ENCODE data around the gene FGFR2.
"Not testable (repeated sequence)": the region's sequence is repeated elsewhere in the genome, so short reads cannot be mapped to it uniquely, and the experiment has no call there.

The FGFR2 gene

GRCh38 chr10:121525251-121526134 is 72.8 kb downstream of the FGFR2 start:
- Mint-ChIP-seq H3K36me3 (ENCODE audit: low read depth) (peaks cover 28% of the 10 kb centered on the region), H3K27ac (peak overlapping the region; percentile 99), H3K4me1 (peaks cover 88% of the 10 kb centered on the region), H3K4me3 (peak overlapping the region; percentile 69), H3K9me3 (peaks cover 4% of the 10 kb centered on the region), H3K27me3 (ENCODE audit: low read depth, poor library complexity) (no peaks in the 10 kb centered on the region)
- TF ChIP-seq CTCF (IDR thresholded peaks at IDR 0.05), result no peak
- peak; percentile 43 for DNase-seq

- H3K27ac Mint-ChIP-seq, result peak overlapping the region; percentile 98
- no peak for TF ChIP-seq CTCF (IDR thresholded peaks at IDR 0.05)
- H3K4me3 Mint-ChIP-seq, result peak overlapping the region; percentile 69
- H3K4me1 Mint-ChIP-seq, result peaks cover 90% of the 10 kb centered on the region
- H3K36me3 Mint-ChIP-seq (ENCODE audit: low read depth), result peaks cover 30% of the 10 kb centered on the region
- peaks cover 4% of the 10 kb centered on the region for H3K9me3 Mint-ChIP-seq
- no peaks in the 10 kb centered on the region for H3K27me3 Mint-ChIP-seq (ENCODE audit: low read depth, poor library complexity)
- no peak for DNase-seq
Measured at GRCh38 chr10:121524157-121524817, 74.0 kb downstream of the FGFR2 start.

GRCh38 chr10:121522831-121523230 is 75.4 kb downstream of the FGFR2 start:
- H3K36me3 Mint-ChIP-seq (ENCODE audit: low read depth), result peaks cover 45% of the 10 kb centered on the region
- H3K4me3 Mint-ChIP-seq, result no peak overlapping the region
- TF ChIP-seq CTCF (IDR thresholded peaks at IDR 0.05), result no peak
- H3K27me3 Mint-ChIP-seq (ENCODE audit: low read depth, poor library complexity), result no peaks in the 10 kb centered on the region
- H3K4me1 Mint-ChIP-seq, result peaks cover 90% of the 10 kb centered on the region
- no peak for DNase-seq
- H3K9me3 Mint-ChIP-seq, result peaks cover 4% of the 10 kb centered on the region
- no peak overlapping the region for H3K27ac Mint-ChIP-seq

GRCh38 chr10:121521794-121522556 is 76.3 kb downstream of the FGFR2 start:
- Mint-ChIP-seq H3K4me1 (peaks cover 86% of the 10 kb centered on the region), H3K27ac (no peak overlapping the region), H3K9me3 (peaks cover 4% of the 10 kb centered on the region), H3K4me3 (no peak overlapping the region), H3K27me3 (ENCODE audit: low read depth, poor library complexity) (no peaks in the 10 kb centered on the region), H3K36me3 (ENCODE audit: low read depth) (peaks cover 53% of the 10 kb centered on the region)
- DNase-seq, result no peak
- TF ChIP-seq CTCF (IDR thresholded peaks at IDR 0.05), result no peak

- Mint-ChIP-seq H3K4me1 (peaks cover 79% of the 10 kb centered on the region), H3K27ac (peak overlapping the region; percentile 58), H3K36me3 (ENCODE audit: low read depth) (peaks cover 67% of the 10 kb centered on the region)
- not testable (repeated sequence) for H3K4me3 Mint-ChIP-seq; DNase-seq; H3K27me3 Mint-ChIP-seq (ENCODE audit: low read depth, poor library complexity); H3K9me3 Mint-ChIP-seq
Measured at GRCh38 chr10:121520526-121520925, 77.7 kb downstream of the FGFR2 start.

All from nephron progenitor cell (in vitro differentiated cells).